Renal cortex interstitium (tissue), 11 donors: Measurements from ENCODE around the gene FBLN1. TPM values are rescaled to one million over a fixed set of nuclear protein-coding genes. Genes with fewer than 3 reads are reported as not detected.

Experiments
- DNase-seq, 11 donors: peaks; one replicate each; pipeline ENCODE4 v3.0.0-alpha.2; 2013; ENCODE audit warnings: low read depth in 9 of 11, low spot score in 4 of 11; ENCODE audit errors: extremely low read depth in 1 of 11
- polyA plus RNA-seq, 3 donors: library from polyadenylated mRNA; unstranded; fragments of 120-200 nt; gene quantifications; one replicate each; pipeline ENCODE4 v1.2.1, GENCODE V29; 2013; ENCODE audit not compliant: insufficient read length in 3 of 3

FBLN1 gene
- polyA plus RNA-seq, 3 donors = 92.0 to 152 (median 95.5) TPM

GRCh38 chr22:45631841-45632238, 129.2 kb downstream of the FBLN1 start:
- DNase-seq = no peak

- peak in 1 of 11 donors; percentile 36 for DNase-seq
Observed at GRCh38 chr22:45632791-45633515, 130.3 kb downstream of the FBLN1 start.

DNA sequence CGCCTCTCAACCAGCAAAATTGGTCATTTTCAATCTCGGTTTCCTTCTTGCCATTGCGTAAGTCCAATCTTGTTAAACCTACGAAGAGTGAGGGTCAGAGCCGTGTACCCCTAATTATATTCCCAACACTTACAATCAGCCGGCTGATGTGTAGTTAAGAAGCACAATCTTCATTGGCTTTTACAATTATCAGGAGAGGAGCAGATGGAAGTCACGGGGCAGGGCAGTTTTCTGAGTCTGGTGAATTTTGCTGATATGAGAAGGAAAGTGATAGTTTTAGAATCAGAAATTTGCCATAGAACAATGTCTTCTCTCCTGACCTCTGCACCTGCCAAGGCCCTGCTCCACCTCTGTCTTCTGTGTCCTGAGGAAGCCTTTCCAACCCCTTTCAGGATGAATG, 134.0 kb downstream of the FBLN1 start:
- DNase-seq = no peak

DNA sequence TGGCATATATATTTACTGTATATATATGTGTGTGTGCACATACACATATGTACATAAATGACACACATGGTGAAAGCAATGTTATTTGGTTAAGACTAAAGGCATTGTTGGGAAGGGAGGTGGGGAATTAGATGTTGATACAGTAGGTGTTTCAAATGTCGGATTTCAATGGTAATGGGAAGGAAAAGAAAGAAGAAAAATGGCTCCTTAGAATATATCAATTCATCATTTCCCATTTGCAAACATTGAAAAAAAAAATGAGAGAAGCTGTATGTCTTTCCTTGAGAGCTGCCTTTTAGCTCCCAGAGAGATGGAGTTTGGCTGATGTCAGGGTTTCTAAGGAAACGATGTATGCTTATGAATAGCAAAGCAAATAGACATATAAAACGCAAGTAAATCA, 135.5 kb downstream of the FBLN1 start:
- no peak for DNase-seq

DNA sequence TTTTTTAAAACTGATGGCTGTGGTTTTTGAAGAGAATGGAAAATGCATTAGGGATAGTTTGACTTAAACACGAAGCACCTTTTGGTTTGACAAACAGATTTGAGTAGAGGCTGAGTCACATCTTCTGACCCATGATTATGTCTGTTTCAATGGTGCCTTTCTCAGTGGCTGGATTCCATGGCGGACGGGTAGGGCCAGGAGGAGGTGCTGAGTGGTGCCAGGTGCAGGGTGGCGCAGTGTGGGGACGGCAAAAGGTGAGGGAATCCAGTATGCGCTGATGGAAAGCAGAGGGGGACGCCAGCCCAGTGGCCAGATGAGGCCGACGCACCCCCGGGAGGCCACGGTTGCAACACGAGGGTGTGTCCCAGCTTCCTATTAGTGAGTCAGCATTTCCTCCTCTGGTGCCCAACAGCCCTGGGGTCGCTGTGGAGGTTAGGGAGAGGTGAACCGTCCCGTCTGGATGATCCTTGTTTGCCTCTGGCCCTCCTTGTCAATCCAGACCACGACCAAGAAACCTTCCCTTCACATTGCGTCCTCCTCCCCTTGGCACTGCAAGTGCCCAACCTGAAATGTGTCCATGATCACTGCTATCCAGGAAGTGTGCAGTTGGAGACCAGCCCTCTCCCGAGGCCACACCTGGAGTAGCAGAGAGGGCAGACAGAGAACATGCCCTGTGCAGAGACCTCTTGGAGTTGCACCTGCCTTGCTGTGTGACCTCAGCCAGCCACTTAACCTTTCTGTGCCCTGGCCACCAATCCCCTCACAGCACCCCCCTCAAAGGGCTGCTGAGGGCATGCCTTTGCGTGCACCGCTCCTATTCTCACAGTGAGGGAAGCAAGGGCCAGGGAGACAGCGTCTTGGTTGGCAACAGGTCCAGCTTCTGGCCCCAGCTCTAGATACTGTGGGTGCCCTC, 136.4 kb downstream of the FBLN1 start:
- no peak for DNase-seq

- DNase-seq = no peak
Observed at GRCh38 chr22:45639747-45640102, 137.0 kb downstream of the FBLN1 start.

DNA sequence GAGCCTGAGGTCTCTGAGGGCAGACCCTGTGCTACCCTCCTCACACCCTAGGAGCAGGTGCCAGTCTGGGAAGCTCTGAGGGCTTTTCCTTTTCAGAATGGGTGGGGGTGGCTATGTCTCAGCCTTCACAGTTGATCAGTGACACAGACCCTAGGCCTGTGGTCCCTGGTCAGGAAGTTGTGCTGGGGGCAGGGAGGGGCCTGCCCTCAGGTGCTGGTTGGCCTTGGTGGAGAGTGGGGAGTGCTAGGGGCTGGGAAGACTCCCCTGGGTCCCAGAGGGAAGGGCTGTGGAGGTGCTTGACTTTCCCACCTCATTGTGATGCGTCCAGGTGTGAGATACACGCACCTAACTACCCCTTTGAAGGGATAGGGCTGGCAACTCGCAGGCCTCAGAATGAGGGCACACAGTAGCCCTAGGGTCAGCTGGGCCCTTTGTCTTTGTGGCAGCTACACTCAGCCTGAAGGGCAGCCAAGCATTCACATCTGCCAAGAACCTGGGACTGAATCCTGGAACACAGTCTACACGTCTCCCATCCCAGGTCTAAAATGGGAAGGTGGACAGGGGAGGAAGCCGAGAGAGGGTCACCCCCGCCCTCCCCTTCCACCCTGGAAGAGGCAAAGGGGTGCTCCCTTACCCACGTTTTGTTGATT, 137.7 kb downstream of the FBLN1 start:
- DNase-seq = no peak

GRCh38 chr22:45640941-45641621, 138.4 kb downstream of the FBLN1 start:
- DNase-seq = no peak

- DNase-seq = no peak
Observed at GRCh38 chr22:45642986-45643385, 140.3 kb downstream of the FBLN1 start.

DNA sequence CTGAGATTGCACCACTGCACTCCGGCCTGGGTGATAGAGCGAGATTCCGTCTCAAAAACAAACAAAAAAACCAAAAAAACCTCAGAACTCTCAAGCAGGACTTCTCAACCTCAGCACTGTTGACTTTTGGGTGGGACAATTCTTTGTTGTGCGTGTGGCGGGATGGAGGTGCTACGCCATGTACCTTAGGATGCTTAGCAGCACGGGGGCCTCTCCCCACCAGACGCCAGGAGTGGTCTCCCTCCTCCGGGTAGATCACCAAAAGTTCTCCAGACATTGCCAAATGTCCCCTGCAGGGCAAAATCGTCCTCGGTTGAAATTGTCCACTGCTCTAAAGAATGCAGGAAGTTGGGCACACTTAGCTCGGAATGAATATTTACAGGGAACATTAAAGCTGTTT, 142.0 kb downstream of the FBLN1 start:
- DNase-seq = no peak

DNA sequence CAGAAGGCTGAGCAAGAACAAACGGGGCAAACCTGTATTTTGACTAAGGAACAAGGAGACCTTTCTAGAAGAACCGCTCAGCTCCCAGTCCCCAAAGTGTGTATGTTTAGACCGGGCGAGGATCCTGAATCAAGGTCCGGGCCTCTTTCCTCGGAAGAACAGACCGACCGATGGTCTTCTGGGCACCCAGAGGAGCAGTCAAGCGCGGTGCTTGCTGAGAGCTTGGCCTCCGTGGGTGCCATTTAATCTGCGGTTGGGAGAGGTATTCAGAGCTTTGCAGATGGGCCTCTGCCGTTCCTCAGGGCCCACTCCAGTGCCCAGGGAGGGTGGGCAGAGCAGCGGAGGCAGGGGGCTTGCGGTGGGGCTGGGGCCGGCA, 142.5 kb downstream of the FBLN1 start:
- no peak for DNase-seq

DNA sequence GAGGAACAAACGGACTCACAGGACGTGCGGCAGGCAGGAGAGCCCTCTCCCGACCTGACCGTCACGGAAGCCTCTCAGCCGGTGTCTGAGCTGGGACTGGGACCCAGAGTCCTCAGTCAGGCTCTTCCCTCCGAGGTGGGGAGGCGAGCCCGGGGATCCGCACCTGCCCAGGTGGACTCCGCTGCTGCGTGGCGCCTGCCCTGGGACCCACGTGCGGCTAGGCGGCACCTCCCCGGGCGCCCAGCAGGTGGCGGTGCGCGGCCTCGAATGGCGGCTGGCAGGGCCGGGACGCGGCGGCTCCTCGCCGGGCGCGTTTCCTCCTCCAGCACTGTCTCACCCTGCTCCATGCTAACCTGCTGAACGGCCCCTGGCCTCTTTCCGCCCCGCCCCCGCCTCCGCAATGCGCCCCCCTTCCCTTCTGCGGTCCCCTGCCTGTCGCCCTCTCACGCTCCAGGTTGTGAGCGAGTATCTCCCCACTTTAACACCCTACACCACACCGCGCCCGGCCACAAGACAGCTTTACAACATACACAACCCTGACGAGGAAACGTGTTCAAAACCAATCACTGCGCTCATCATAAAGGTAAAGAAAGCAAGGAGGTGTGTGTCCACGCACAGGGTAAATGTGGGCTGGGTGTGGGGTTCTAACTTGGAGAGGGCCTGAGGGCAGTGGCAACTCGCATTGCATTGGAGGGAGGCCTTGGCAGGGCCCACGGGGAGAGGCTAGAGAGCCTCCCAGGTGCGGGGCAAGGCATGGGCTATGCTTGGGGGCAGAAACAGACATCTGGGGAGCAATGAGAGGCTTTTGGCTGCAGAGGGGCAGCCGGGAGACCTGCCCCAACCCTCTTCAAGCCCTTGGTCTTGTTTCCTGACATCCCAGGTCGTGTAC, 143.1 kb downstream of the FBLN1 start:
- DNase-seq = peak in 4 of 11 donors; percentile 52 to 67 (median 58)

- no peak for DNase-seq
Observed at GRCh38 chr22:45647532-45648225, 145.0 kb downstream of the FBLN1 start.

GRCh38 chr22:45648301-45649117, 145.8 kb downstream of the FBLN1 start:
- DNase-seq = no peak

- no peak for DNase-seq
Observed at GRCh38 chr22:45649809-45650208, 147.1 kb downstream of the FBLN1 start.

GRCh38 chr22:45650721-45651120, 148.0 kb downstream of the FBLN1 start:
- no peak for DNase-seq
